Stimulated activated CD4-positive, alpha-beta T cell treated with anti-CD3 and anti-CD28 coated beads, Interleukin-2, amount 100 ng/mL, for 48 hours (primary cell): ENCODE measurements around the gene AFMID.
"Not testable (repeated sequence)": the region's sequence is repeated elsewhere in the genome, so short reads cannot be mapped to it uniquely, and the experiment has no call there.

ENCODE experiments used
- DNase-seq, 2 donors: peaks; one replicate each; pipeline ENCODE4 v3.0.0-alpha.2; 2020

The AFMID gene

GRCh38 chr17:78224231-78225087, 37.3 kb downstream of the AFMID start:
- no peak for DNase-seq

DNA sequence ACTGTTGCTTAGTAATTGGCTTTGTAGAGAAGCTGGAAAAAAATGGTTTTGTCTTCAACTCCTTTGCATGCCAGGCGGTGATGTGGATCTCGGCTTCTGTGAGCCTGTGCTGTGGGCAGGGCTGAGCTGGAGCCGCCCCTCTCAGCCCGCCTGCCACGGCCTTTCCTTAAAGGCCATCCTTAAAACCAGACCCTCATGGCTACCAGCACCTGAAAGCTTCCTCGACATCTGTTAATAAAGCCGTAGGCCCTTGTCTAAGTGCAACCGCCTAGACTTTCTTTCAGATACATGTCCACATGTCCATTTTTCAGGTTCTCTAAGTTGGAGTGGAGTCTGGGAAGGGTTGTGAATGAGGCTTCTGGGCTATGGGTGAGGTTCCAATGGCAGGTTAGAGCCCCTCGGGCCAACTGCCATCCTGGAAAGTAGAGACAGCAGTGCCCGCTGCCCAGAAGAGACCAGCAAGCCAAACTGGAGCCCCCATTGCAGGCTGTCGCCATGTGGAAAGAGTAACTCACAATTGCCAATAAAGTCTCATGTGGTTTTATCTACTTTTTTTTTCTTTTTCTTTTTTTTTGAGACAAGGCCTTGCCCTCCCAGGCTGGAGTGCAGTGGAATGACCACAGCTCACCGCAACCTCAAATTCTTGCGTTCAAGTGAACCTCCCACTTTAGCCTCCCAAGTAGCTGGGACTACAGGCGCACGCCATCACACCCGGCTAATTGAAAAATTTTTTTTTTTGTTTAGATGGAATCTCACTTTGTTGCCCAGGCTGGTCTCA, 38.1 kb downstream of the AFMID start:
- DNase-seq, result no peak

DNA sequence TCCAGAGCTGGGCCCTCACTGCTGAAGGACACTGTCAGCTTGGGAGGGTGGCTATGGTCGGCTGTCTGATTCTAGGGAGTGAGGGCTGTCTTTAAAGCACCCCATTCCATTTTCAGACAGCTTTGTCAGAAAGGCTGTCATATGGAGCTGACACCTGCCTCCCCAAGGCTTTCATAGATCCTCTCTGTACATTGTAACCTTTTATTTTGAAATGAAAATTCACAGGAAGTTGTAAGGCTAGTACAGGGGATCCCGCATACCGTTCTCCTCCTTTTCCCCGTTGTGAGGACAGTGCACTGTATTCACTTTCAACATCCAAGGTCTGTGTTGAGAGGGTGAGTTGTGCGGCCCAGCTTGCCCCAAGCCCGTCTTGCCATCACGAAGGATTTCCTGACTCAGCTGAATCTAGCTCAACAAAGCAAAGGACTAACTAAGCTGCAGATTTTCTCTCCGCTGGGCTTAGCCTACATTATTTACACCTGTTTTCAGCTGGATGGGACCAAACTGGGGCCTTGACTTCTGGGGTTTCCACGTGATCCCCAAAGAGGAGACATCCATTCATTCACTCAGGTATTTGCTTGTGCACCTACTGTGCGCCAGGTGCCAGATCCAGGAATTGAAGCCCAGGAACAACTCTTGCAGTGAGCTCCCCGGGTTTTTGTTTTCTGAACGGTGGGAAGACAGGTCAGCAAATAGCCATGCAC, 39.0 kb downstream of the AFMID start:
- no peak for DNase-seq

DNA sequence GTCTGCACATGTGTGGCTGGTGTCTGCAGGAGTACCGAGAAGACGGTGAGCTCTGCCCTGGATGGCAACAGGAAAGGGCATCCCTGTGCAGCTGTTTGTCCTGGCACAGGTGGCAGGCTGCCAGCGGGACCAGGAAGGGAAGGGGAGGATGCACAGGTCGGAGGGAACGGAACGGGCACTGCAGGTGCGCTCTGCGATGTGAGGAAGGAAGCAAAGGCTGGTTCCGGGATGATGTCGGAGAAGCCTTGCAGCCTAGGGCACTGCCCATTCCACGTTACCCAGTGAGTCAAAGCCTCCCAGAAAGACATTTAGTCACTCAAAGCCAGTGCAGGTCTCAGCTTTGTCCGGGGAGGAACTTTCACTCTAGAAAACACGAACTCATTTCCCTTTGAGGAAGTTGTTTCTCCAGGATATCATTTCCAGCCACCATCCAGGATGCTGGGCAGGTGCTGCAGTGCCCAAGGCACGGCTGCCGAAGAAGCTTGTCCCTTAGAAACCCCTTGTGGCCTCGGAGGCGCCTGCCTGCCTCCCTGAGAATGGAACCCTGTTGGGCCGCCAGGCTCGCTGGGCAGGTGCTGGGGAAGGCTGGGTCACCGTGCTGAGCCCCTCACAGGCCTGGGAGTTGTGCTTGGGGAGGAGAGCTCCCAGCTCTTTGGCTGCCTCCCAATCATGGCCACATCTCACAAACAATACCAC, 39.7 kb downstream of the AFMID start:
- DNase-seq, result no peak

- no peak for DNase-seq
These were observed 40.3 kb downstream of the AFMID start for GRCh38 chr17:78227455-78227916.

DNA sequence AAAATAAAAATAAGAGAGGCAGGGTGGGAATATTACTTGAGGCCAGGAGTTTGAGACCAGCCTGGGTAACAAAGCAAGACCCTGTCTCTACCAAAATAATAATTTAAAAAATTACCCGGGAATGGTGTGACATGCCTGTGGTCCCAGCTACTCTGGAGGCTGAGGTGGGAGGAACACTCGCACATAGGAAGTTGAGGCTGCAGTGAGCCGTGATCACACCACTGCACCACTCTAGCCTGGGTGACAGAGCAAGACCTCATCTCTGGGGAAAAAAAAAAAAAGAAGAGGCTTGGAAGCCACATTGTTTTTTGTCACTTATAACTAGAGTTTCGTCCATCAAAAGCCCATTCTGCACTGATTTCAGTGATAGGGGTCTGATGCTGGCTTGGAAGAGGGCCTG, 41.0 kb downstream of the AFMID start:
- no peak for DNase-seq

- DNase-seq, result no peak
These were observed 43.2 kb downstream of the AFMID start for GRCh38 chr17:78230252-78230962.

GRCh38 chr17:78230996-78231935, 44.1 kb downstream of the AFMID start, which contains the start of gene TMEM235:
Gene TMEM235, plus strand, starts transcription at chr17:78231631. Its CDS starts 393 bp downstream, at chr17:78232024.
- DNase-seq, result no peak

DNA sequence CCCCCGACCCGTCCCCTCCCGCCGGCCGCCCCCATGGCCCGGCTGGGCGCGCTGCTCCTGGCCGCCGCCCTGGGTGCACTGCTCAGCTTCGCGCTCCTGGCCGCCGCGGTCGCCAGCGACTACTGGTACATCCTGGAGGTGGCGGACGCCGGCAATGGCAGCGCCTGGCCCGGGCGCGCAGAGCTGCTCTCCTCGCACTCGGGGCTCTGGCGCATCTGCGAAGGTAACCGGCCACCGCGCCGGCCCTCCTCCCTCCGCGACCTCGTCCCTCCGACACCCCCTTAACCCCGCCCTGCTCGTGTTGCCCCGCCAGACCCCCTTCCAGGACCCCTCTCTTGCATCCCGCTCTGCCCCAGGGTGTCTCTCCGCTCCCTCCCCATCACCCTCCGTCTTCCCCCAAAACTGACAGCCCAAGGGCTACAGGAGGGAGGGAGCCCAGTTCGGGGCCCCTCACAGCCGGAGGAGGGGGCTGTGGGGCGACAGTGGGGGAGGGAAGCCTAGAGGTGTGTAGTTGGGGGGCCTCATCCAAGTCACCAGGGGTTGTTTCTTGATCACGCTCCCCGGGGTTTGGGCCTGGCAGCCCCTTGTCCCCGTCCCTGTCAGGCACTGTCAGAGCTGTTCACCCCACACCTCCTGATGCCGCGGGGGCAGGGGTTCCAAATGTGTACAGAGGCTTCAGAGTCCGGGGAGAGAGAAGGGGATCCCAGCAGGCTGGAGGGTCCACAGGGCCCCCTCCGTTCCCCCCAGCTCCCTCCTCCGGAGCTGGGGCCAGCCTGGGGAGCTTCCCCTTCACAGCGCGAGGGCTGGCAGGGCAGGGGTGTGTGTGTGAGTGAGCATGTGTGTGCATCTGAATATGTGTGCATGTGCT, 45.1 kb downstream of the AFMID start:
- no peak for DNase-seq

- DNase-seq, result no peak
These were observed 45.7 kb downstream of the AFMID start for GRCh38 chr17:78232859-78233173.

- DNase-seq, result no peak
These were observed 46.5 kb downstream of the AFMID start for GRCh38 chr17:78233678-78234077.

GRCh38 chr17:78234261-78234865, 47.2 kb downstream of the AFMID start:
- no peak for DNase-seq

GRCh38 chr17:78235022-78235421, 47.9 kb downstream of the AFMID start:
- not testable (repeated sequence) for DNase-seq

DNA sequence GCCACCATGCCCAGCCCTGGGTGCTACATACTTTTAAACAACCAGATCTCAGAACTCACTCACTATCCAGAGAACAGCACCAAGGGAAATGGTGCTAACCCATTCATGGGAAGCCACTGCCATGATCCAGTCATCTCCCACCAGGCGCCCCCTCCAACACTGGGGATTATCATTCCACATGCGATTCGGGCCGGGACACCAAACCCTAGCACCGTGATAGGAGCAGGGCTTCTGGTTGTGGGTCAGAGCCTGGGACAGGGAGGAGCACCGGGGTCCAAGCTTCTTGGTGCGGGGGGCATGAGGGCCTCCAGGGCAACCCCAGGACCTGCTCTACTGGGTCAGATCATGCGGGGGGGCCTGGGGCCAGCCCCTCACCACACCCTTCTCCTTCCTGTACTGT, 48.7 kb downstream of the AFMID start:
- DNase-seq, result no peak

DNA sequence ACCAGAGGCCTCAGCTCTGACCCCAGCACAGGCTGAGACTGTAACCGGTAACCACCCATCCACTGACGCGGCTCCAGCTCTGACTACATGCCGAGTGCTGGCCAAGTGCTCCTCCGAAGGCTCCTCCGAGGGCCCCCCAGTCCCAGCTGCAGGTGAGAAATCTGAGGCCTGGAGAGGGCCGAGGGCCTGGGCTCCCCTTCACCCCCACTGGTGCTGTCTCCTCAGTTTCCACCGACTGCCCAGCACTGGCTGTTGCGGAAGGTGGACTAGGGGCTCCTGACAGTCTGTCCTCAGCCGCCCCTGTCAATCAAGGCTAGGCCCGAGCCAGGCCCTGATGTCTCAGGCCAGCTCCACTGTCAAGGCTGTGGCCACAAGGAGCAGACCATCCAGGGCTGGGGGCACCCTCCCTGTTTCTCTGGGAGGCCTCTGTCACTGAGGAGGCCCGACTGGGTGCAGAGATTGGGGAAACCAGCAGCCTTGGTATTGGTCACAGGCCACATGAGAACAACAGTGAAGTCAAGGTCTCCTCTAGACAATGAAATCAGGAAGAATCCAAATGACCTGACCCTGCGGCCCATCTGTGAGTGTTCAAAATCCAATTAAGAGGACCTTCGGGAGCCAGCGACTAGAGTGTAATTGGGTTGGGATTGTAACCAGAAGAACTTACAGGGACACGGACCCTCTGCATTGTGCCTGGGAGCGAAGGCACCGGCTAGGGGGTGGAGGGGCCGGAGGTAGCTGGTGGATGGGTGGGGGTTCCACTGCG, 49.4 kb downstream of the AFMID start:
- DNase-seq, result no peak

DNA sequence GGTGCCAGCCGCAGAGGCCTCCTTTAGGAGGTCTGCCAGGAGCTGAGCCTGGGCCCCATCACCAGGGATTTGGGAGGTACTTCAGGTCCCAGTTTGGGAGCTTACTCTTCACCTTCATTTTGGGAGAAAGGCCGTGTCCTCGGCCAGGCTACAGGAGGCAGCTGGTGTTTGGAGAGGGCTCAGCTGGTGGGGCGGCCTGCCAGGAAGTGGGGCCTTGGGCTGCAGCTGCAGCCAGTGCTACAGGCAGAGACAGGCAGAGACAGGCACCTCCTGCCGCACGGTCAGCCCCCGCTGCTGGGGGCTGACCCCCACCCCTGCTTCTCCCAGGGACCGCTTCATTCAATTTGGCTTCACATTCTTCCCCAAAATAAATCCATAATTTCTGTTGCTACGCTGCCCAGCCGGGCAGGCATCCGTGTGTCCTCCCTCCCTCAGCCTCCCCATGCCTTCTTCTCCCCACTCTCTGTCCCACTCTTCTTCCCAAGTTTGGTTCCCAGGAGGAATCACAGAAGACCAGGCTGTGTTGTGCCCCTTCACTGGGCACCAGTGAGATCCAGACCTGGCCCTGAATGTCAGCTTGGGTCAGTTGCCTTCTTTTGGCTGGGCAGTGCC, 50.3 kb downstream of the AFMID start:
- no peak for DNase-seq

DNA sequence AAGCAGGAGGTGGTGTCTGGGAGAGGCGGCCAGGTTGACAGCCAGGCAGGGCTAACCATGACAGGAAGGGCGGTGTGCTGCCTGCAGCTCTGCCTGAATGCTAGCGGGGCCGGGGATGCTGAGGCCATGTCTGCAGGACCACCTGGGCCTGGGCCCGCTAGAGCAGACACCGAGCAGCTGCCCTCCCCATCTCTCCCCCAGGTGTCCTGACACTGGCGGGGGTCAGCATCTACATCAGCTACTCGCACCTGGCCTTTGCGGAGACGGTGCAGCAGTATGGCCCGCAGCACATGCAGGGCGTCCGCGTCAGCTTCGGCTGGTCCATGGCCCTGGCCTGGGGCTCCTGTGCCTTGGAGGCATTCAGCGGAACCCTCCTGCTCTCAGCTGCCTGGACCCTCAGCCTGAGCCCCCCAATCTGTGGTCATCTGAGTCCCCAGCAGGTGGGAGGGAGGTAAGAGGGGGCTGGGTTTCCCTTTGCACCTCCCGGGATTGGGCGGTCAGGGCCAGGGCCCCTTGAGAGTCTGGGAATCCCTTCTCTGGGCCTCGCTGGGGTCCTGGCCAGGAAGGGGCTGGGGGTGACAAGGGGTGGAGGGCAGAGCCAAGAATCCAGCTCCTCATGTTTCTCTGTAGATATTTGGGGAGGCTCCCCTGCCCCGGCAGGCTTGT, 51.8 kb downstream of the AFMID start:
- DNase-seq, result no peak

DNA sequence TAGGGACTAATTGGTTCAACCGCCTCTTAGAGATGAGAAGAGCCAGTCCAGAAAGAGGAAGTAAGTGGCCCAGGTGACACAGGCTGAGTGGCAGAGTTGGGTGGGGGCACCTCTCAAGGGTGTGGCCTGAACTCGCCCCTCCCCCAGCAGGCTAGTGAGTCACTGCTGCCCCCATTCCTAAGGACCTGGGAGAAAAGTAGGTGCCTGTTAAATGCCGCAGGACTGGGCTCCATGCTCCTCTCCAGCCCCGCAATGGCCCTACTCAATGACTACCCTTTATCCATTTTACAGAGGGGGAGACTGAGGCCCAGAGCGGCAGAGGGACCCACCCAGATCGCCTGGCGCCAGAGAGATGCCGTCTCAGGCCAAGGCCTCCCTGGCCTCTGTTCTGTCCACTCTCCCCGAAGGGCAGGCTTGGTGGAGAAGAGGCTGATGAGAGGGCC, 52.3 kb downstream of the AFMID start:
- no peak for DNase-seq
